Gastrocnemius medialis (tissue), 4 donors: ENCODE measurements around the gene RNU7-1. TPM values are rescaled to one million over a fixed set of nuclear protein-coding genes. Genes with fewer than 3 reads are reported as not detected.

Source experiments
- ATAC-seq, 2 donors: fragments of 150-250 bp; one replicate each; pipeline ENCODE4 v1.9.1; 2016
- DNase-seq, 2 donors: peaks; one replicate each; pipeline ENCODE4 v3.0.0-alpha.2; 2019
- H3K27ac ChIP-seq, 4 donors: fragments of 200-600 bp; sonication (generic); 1 replicate in 1 of 4; 2 replicates in 3 of 4; pipeline ENCODE4 v1.5.1; 2016 to 2018; ENCODE audit warnings: mild to moderate bottlenecking in 2 of 4, moderate library complexity in 1 of 4
- H3K27me3 ChIP-seq, 3 donors: fragments of 200-600 bp; sonication (generic) in 2 of 3; 1 replicate in 1 of 3; 2 replicates in 2 of 3; pipeline versions ENCODE4 v1.5.1 to v1.6.0; 2016 to 2019; ENCODE audit warnings: mild to moderate bottlenecking in 1 of 3, moderate library complexity in 1 of 3
- H3K36me3 ChIP-seq, 2 donors: fragments of 200-600 bp; sonication (generic) in 1 of 2; one replicate each; pipeline ENCODE4 v1.5.1; 2017 to 2018
- H3K4me1 ChIP-seq, 2 donors: fragments of 200-600 bp; sonication (generic) in 1 of 2; one replicate each; pipeline ENCODE4 v1.5.1; 2016 to 2017; ENCODE audit warnings: mild to moderate bottlenecking in 2 of 2
- H3K4me3 ChIP-seq, 4 donors: fragments of 200-600 bp; sonication (generic) in 3 of 4; 1 replicate in 1 of 4; 2 replicates in 3 of 4; pipeline ENCODE4 v1.5.1; 2016 to 2019; ENCODE audit warnings: mild to moderate bottlenecking in 2 of 4
- H3K9me3 ChIP-seq, 3 donors: fragments of 200-600 bp; sonication (generic) in 2 of 3; 1 replicate in 1 of 3; 2 replicates in 2 of 3; pipeline ENCODE4 v1.5.1; 2016 to 2019
- CTCF ChIP-seq, 5 experiments: fragments of 450-650 bp in 3 of 5; fragments of 200-600 bp in 2 of 5; sonication (generic) in 2 of 5; IDR thresholded peaks in 4 of 5; conservative IDR thresholded peaks in 1 of 5; 1 replicate in 4 of 5; 2 replicates in 1 of 5; pipeline ENCODE4 v1.5.1; 2016 to 2019; ENCODE audit warnings: antibody characterized with exemption in 5 of 5, mild to moderate bottlenecking in 3 of 5, moderate library complexity in 3 of 5
- POLR2A ChIP-seq, 2 donors: fragments of 450-650 bp; IDR thresholded peaks; one replicate each; pipeline ENCODE4 v1.6.1; 2017; ENCODE audit warnings: antibody characterized with exemption in 2 of 2, mild to moderate bottlenecking in 2 of 2, moderate library complexity in 2 of 2
- in situ Hi-C, 4 donors: fragments of 200-750 bp; cut with MboI; loops; one replicate each; pipeline versions ENCODE4 v1.15.0 to v1.8.0; 2017; ENCODE audit warnings: low sequenced_read_pairs in 4 of 4
- intact Hi-C: fragments of 100-400 bp; cut with DNase I; formaldehyde crosslinking; loops from one replicate; pipeline ENCODE4 v1.15.1; 2023; ENCODE audit warnings: low total_unique reads
- total RNA-seq, 4 donors: library from RNA; depleted of rRNA; stranded (reverse); fragments of >200 nt; gene quantifications; one replicate each; pipeline versions ENCODE4 v1.1.0 to v1.2.3, GENCODE V29; 2016

RNU7-1 gene
- total RNA-seq, 4 donors from 2014 or later: not detected

- intact Hi-C loops: no loop called here
- ATAC-seq (no peak), DNase-seq (no peak)
- H3K9me3 ChIP-seq: no peaks in the 10 kb centered on the region
- H3K4me3 ChIP-seq: no peak overlapping the region
- peaks cover 0 to 16% of the 10 kb centered on the region in 2 donors for H3K36me3 ChIP-seq
- H3K4me1 ChIP-seq: peaks cover 28 to 41% of the 10 kb centered on the region in 2 donors
- no peaks in the 10 kb centered on the region for H3K27me3 ChIP-seq
- no peak for TF ChIP-seq POLR2A (IDR thresholded peaks at IDR 0.05)
- no peak for TF ChIP-seq CTCF (IDR thresholded peaks at IDR 0.05 in 4 of 5, conservative IDR thresholded peaks at IDR 0.05 in 1 of 5)
- in situ Hi-C loops: loop anchor here in 1 of 4 donors (25.0 kb wide), 1 partner anchor 176 kb away; the partner anchor contains the start of gene C1RL
- H3K27ac ChIP-seq: peak overlapping the region; percentile 91 to 97 (median 95)
These were observed 7.4 kb upstream of the RNU7-1 start for GRCh38 chr12:6936194-6936635.

- peak overlapping the region; percentile 67 to 93 (median 80) for H3K4me3 ChIP-seq
- in situ Hi-C loops (loop anchor here in 1 of 4 donors (25.0 kb wide), 1 partner anchor 175 kb away; the partner anchor contains the start of gene C1RL), intact Hi-C loops (no loop called here)
- H3K27me3 ChIP-seq: no peaks in the 10 kb centered on the region
- H3K9me3 ChIP-seq: no peaks in the 10 kb centered on the region
- no peak for TF ChIP-seq CTCF (IDR thresholded peaks at IDR 0.05 in 4 of 5, conservative IDR thresholded peaks at IDR 0.05 in 1 of 5)
- peaks cover 28 to 41% of the 10 kb centered on the region in 2 donors for H3K4me1 ChIP-seq
- no peak for DNase-seq
- peaks cover 0 to 16% of the 10 kb centered on the region in 2 donors for H3K36me3 ChIP-seq
- peak in 1 of 2 donors; percentile 3 for ATAC-seq
- H3K27ac ChIP-seq: peak overlapping the region; percentile 91 to 97 (median 95)
These were observed 6.8 kb upstream of the RNU7-1 start for GRCh38 chr12:6936636-6937480.

- TF ChIP-seq POLR2A (IDR thresholded peaks at IDR 0.05) (peak; percentile 64 to 69), CTCF (IDR thresholded peaks at IDR 0.05 in 4 of 5, conservative IDR thresholded peaks at IDR 0.05 in 1 of 5) (peak; percentile 94 to 98 (median 95))
- ATAC-seq: peak; percentile 91 to 94
- Histone ChIP-seq H3K27ac (peak overlapping the region; percentile 91 to 97 (median 95)), H3K36me3 (peaks cover 0 to 16% of the 10 kb centered on the region in 2 donors), H3K27me3 (no peaks in the 10 kb centered on the region), H3K9me3 (no peaks in the 10 kb centered on the region), H3K4me3 (peak overlapping the region; percentile 67 to 93 (median 80)), H3K4me1 (peaks cover 24 to 44% of the 10 kb centered on the region in 2 donors)
- in situ Hi-C loops (loop anchor here in 1 of 4 donors (25.0 kb wide), 1 partner anchor 175 kb away; the partner anchor contains the start of gene C1RL), intact Hi-C loops (loop anchor here (1.0 kb wide), 1 partner anchor 10 kb away; the partner anchor contains the start of gene ATN1)
- peak; percentile 91 to 93 for DNase-seq
These were observed 5.9 kb upstream of the RNU7-1 start for GRCh38 chr12:6937481-6938352.

GRCh38 chr12:6938353-6939190 lies 5.0 kb upstream of the RNU7-1 start:
- peaks cover 20 to 42% of the 10 kb centered on the region in 2 donors for H3K4me1 ChIP-seq
- intact Hi-C loops: loop anchor here (1.0 kb wide), 1 partner anchor 11 kb away; the partner anchor contains the start of gene ATN1
- H3K4me3 ChIP-seq: peak overlapping the region; percentile 67 to 93 (median 80)
- no peak for ATAC-seq
- TF ChIP-seq CTCF (IDR thresholded peaks at IDR 0.05 in 4 of 5, conservative IDR thresholded peaks at IDR 0.05 in 1 of 5) (peak in 1 of 5 experiments; percentile 8), POLR2A (IDR thresholded peaks at IDR 0.05) (no peak)
- no peak for DNase-seq
- no peaks in the 10 kb centered on the region for H3K9me3 ChIP-seq
- in situ Hi-C loops: loop anchor here in 1 of 4 donors (25.0 kb wide), 1 partner anchor 174 kb away; the partner anchor contains the start of gene C1RL
- H3K27me3 ChIP-seq: no peaks in the 10 kb centered on the region
- H3K36me3 ChIP-seq: peaks cover 0 to 16% of the 10 kb centered on the region in 2 donors
- peak overlapping the region; percentile 91 to 97 (median 95) for H3K27ac ChIP-seq
